Mammary epithelial cell (primary cell): ENCODE data around the gene LYZL6.

Experiments used
- EZH2 ChIP-seq: IDR thresholded peaks from 2 replicates; pipeline ENCODE4 v1.6.1; 2012; ENCODE audit warnings: low read length, inconsistent platforms, borderline replicate concordance
- TF ChIP-seq, protein P1 (sequence below), 2 donors: IDR thresholded peaks in 1 of 2; conservative IDR thresholded peaks in 1 of 2; 2 replicates each; pipeline ENCODE4 v1.5.1; 2011 to 2012; ENCODE audit warnings: inconsistent platforms in 2 of 2, low read length in 2 of 2, mild to moderate bottlenecking in 2 of 2, control low read depth in 1 of 2, low read depth in 1 of 2; ENCODE audit not compliant: insufficient read depth in 1 of 2; ENCODE audit errors: extremely low read depth in 1 of 2

DNA sequence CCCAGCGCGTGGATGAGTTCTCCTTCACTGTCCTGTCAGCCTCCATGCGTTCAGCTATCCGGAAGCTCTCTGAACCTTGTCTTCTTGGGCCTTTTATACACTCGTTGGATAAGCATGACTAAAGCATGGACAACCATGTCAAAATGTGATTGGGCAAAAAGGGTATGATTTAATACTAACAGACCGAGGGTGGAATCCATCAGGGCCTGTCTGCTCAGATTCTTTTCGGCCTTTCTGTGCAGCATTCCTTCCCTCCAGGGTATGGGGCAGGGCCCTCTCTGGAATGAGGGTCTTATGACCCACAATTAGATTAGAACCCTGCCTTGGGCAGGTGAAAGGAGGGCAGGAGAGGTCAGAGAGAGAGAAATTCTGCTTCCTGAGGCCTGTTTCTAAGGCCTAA is 49.3 kb downstream of the LYZL6 start:
- TF ChIP-seq, protein P1, sequence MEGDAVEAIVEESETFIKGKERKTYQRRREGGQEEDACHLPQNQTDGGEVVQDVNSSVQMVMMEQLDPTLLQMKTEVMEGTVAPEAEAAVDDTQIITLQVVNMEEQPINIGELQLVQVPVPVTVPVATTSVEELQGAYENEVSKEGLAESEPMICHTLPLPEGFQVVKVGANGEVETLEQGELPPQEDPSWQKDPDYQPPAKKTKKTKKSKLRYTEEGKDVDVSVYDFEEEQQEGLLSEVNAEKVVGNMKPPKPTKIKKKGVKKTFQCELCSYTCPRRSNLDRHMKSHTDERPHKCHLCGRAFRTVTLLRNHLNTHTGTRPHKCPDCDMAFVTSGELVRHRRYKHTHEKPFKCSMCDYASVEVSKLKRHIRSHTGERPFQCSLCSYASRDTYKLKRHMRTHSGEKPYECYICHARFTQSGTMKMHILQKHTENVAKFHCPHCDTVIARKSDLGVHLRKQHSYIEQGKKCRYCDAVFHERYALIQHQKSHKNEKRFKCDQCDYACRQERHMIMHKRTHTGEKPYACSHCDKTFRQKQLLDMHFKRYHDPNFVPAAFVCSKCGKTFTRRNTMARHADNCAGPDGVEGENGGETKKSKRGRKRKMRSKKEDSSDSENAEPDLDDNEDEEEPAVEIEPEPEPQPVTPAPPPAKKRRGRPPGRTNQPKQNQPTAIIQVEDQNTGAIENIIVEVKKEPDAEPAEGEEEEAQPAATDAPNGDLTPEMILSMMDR (conservative IDR thresholded peaks at IDR 0.05 in 1 of 2, IDR thresholded peaks at IDR 0.05 in 1 of 2; ENCODE audit: extremely low read depth in 1 of 2, insufficient read depth in 1 of 2, low read depth in 1 of 2, low read length in 2 of 2) = no peak
- TF ChIP-seq EZH2 = no peak
